ENCODE results near the gene C1orf74.

GRCh38 chr1:209767706-209768105, 16.7 kb downstream of the C1orf74 start:
- TF ChIP-seq POLR2A (IDR thresholded peaks at IDR 0.05) (no peak), CTCF (IDR thresholded peaks at IDR 0.05) (no peak), EP300 (IDR thresholded peaks at IDR 0.05) (no peak)
